GM18519 (cell line): ENCODE measurements around the gene CACNA1E.

ENCODE experiments used
- ATAC-seq: cut with Tn5 transposase; IDR thresholded peaks from one replicate; pipeline ENCODE4 v1.9.1; 2021; ENCODE audit warnings: mild to moderate bottlenecking, moderate library complexity; ENCODE audit not compliant: unreplicated experiment, low FRiP score

CACNA1E gene

DNA sequence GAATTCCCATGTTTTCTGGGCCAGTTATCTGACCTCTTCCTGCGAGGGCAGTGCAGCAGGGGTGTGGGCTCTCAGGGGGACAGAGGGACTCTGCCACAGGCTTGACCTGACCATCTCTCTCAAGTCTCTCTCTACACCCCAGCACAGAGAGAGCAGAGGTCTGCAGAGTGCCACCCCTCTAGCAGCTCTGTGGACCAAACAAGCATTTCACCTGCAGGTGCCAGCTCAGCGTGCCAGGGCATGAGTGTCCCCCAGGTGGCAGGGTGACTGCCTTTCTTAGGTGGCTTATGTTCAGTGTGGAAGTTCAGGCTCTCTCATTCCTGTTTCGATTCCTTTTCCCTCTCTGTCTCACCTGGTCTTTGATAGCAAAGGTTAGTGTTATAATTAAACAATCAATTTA is 191.3 kb downstream of the CACNA1E start:
- ATAC-seq = no peak

DNA sequence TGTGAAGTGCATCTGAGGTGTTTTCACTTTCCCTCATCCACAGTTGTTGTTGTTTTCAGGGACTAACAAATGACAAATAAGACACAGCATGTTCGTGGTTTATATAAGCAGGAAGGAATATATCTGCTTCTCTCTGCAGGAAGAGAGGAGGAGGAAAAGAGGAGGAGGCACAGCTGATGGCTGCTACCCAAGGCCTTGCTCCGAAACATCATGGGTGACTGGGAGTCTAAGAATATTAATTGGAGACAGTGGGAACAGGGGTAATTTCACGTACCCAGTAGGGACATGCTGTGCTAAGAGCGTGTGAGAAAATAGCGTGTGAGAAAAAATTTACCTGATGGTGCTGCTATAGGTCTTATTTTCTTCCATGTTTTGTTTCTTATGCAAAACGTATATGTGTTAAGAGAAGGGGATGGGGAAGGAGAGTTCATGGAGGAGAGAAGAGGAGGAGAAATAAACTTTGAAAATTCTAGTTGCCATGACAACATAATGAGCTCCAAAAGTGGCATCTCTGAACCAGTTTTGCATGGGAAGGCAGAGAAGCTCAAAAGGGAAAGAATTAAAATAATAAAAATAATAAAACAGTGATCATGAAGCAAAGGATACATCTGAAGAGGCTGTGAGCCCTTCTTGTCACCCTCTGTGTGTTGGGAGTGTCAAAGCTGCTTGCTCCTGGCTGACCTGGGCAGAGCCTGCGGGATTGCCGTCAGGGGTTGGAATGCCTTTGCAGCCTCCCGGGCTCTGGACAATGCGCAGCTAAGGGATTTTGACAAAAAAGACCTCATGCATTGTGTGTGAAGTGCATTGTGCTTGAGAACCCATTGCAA is 192.0 kb downstream of the CACNA1E start:
- ATAC-seq = no peak

DNA sequence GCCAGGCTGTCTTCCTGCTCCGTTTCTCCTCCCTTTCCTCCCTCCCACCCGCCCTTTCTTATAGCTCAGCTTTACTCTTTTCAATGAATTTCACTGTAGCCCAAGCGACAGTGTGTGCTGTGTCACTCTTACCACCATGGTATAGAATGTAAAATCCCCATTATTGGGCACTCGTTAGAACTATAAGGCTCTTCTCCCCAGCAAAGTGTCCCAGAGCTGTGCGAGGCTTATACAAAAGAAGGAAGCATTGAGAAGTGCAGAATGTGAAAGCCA is 192.5 kb downstream of the CACNA1E start:
- ATAC-seq = no peak

- ATAC-seq = peak; percentile 53
These were observed 193.0 kb downstream of the CACNA1E start for GRCh38 chr1:181676269-181676668.

DNA sequence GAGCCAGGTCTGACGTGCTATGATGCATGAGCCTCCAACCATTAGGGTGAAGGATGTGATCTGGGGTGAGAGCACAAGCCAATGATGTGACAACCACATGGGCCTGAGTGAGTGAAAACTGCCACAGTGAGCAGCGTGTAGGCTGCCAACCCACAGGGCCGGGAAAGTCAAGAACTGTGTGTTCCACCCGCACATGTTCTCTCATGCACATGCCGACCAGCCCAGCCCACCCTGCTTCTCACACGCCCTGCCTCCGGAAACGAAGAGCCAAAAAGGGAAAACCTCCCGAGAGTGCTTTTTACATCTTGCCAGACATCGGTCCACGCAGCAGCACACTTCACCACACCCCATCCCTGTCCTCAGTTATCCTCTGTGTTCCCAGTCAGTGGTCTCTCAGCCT is 197.0 kb downstream of the CACNA1E start:
- no peak for ATAC-seq

DNA sequence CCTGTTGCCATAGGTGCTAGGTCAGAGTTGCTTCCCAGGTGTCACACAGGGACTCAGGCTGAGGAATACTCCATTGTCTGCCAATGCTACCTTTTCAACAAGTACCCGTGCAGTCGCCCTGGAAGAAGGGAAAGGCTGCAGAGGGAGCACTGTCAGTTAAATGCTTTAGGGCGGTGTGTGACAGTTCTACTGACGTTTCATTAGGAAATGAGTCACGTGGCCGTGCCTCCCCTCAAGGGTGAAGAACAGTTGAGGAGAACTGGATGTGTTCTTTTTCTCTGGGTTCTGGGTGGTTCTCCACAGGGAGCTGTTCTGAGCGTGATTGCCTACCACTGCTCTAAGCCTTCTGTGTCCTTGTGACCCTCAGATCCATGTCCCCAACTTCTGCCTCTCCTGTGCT is 197.6 kb downstream of the CACNA1E start:
- ATAC-seq = no peak

GRCh38 chr1:181685211-181685610 is 201.9 kb downstream of the CACNA1E start:
- no peak for ATAC-seq

GRCh38 chr1:181701891-181702290 is 218.6 kb downstream of the CACNA1E start:
- ATAC-seq = no peak

- ATAC-seq = no peak
These were observed 221.2 kb downstream of the CACNA1E start for GRCh38 chr1:181704546-181704945.

GRCh38 chr1:181711820-181712219 is 228.5 kb downstream of the CACNA1E start:
- ATAC-seq = no peak

DNA sequence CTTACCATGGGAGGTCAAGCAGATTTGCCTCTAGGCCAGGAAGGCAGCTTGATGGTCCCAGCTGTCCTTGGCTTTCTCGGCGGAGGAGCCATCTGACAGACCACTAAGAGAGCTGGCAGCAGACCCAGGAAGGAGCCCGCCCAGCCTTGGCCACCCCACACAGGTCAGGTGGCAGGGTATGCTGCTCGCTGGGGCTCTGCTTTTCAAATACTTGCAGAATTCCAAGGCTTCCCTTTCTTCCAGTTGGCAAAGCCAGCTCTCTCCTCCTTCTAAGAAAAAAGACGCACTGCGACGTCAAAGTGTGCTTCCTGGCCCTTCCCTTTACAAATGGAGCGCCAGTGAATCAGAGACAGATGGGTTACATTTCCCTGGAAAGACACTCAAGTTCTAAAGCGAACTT is 229.4 kb downstream of the CACNA1E start:
- no peak for ATAC-seq

- ATAC-seq = no peak
These were observed 231.1 kb downstream of the CACNA1E start for GRCh38 chr1:181714428-181714827.

DNA sequence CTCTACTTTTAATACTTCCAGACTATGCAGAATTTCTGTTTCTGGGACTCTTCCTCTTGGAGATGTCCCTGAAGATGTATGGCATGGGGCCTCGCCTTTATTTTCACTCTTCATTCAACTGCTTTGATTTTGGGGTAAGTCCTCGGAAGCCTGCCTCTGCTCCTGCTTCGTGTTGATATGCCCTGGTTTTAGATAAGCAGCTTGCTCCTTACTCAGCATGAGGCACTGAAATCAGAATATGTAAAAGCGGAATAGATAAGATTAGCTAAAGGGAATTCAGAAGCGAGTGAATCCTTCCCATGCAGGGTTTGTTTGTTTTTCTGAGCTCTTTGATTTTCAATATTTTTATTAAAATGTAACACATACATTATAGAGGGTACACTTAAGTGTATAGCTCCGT is 234.7 kb downstream of the CACNA1E start:
- no peak for ATAC-seq

- no peak for ATAC-seq
These were observed 243.1 kb downstream of the CACNA1E start for GRCh38 chr1:181726320-181727012.

DNA sequence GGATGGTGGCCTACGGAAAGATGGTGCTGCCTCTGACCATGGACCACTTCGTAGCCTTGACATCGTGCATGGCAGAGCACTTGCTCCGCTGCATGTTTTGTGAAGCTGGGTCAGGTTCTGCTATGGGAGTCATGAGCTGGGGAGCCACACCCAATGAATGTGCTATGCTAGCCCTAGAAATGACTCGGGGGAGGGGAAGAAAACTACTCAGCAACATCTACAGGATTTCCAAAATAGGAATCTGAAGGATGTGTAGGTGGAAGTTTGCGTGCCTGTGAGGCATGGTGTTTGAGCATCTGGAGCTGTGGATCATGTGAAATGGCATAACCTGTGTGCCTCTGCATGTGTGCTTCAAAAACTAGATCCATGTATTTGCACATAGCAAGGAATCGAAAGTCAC is 247.3 kb downstream of the CACNA1E start:
- no peak for ATAC-seq

DNA sequence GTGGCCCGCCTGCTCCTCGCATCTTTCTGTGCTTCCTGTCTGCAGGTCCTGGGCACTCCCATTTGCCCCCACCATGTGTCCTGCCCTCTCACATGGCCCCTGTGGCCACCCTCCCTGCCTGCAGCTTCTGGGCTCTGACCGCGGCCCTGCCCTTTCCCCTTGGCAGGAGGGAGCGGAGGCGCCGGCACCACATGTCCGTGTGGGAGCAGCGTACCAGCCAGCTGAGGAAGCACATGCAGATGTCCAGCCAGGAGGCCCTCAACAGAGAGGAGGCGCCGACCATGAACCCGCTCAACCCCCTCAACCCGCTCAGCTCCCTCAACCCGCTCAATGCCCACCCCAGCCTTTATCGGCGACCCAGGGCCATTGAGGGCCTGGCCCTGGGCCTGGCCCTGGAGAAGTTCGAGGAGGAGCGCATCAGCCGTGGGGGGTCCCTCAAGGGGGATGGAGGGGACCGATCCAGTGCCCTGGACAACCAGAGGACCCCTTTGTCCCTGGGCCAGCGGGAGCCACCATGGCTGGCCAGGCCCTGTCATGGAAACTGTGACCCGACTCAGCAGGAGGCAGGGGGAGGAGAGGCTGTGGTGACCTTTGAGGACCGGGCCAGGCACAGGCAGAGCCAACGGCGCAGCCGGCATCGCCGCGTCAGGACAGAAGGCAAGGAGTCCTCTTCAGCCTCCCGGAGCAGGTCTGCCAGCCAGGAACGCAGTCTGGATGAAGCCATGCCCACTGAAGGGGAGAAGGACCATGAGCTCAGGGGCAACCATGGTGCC is 249.1 kb downstream of the CACNA1E start:
- no peak for ATAC-seq

- no peak for ATAC-seq
These were observed 250.2 kb downstream of the CACNA1E start for GRCh38 chr1:181733486-181733885.

GRCh38 chr1:181737056-181737455 is 253.7 kb downstream of the CACNA1E start:
- ATAC-seq = no peak

DNA sequence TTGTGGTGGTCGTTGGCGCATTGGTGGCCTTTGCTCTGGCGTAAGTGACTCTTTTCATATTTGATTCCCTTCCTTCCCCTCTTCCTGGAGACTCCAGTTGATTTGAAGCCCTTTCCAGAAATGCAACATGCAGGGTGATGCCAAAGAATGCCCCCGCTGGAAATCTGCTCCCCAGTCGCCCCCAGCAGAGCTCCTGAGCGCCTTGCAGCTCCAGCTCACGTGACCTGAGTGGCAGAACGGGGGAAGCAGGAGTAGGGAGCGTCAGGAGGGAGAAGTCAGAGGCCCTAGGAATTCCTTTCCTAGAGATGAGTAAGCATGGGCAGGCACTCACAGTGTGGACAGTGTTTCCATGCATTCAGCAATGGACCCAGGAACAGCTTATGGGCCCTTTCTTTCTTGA is 255.9 kb downstream of the CACNA1E start:
- no peak for ATAC-seq

DNA sequence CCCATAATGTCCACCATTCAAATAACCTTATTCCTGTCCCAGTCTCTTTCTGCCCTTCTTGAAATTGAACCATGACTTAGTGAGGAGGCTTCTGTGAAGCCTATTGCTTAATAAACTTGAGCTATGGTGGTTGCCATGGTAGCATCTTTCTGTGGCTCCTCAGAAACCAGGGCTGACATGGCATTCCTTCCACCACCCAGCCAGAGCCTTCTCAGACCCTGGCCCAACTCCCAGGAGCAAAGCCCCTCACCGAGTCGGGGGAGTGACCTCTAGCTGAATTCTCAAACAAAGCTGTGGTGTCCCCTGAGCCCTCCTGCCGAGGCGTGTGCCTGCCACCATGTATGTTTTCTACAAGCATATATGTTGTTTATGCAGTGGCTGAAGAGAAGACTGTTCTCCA is 259.1 kb downstream of the CACNA1E start:
- no peak for ATAC-seq

DNA sequence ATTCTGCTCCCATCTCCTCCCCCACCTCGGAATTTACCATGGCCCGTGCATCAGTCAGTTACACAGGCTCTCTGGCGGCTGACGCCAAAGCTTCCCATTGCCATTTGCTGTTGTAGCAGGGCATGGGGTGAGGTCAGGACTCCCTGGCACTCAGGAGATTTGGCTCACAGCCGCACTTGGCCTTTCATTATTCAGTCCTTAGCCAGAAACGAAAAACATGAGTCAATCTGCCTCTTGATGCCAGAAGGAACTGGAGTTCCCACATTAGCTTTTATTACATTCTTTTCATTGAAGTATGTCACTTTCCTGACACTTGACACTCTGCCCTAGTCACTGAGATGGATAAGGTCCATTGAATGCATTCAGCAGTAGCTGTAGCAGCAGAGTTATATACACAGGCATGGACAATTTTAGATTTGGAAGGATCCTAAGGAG is 260.6 kb downstream of the CACNA1E start:
- ATAC-seq = no peak
